ENCODE results near the gene IL12RB1. TPM values are rescaled to one million over a fixed set of nuclear protein-coding genes. Genes with fewer than 3 reads are reported as not detected.

Gene IL12RB1
- total and polyA plus RNA-seq, 4 experiments from 2014 or later = 35.0 to 55.1 (median 40.7) TPM

DNA sequence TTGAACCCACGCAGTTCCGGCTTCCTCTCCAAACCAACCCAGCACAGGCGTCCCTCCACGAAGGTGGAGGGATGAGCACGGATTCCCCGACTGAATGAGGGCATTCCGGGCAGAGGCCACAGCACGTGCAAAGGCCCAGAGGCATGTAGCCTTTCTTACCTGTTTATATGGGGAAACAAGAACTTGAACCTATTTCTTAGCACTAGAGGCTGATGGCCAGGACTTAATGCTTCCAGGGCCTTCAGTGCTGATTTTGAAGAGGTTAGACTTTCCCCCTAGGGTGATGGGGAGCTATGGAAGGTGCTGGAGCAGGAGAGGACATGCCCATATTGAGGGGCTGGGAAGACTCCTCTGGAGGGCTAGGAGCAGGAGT, 12.9 kb upstream of the IL12RB1 start:
- ChIA-PET CTCF (ENCODE audit: partially characterized antibody) (interaction anchor here (1.1 to 2.5 kb wide), 4 partner anchors 10 to 19 kb away, joined by 3 to 9 read pairs (median 4); partner anchors contain the start of gene IL12RB1), POLR2A (ENCODE audit: partially characterized antibody) (interaction anchor here (2.5 to 3.9 kb wide), 4 partner anchors 10 to 181 kb away, joined by 17 to 54 read pairs (median 29); partner anchors contain the start of genes IL12RB1 and JUND)
- Histone ChIP-seq H3K36me3 (ENCODE audit: insufficient read depth, low read length) (no peaks in the 10 kb centered on the region), H3K9me3 (ENCODE audit: control insufficient read depth in 1 of 2, low read length in 2 of 2) (no peaks in the 10 kb centered on the region), H3K27me3 (ENCODE audit: insufficient read depth, low read length) (no peaks in the 10 kb centered on the region), H3K27ac (ENCODE audit: low read depth, low read length) (peak overlapping the region; percentile 22), H3K4me3 (ENCODE audit: low read length in 2 of 2) (peak overlapping the region in 1 of 2 donors; percentile 70), H3K4me1 (ENCODE audit: insufficient read depth, low read length) (peaks cover 37% of the 10 kb centered on the region)
- no peaks in the 10 kb centered on the region for H3K9me3 Mint-ChIP-seq
- DNase-seq = no peak
- H3K27ac Mint-ChIP-seq = peak overlapping the region in 6 of 7 donors; percentile 74 to 93 (median 88)
- peaks cover 0 to 4% of the 10 kb centered on the region in 2 donors for H3K36me3 Mint-ChIP-seq
- peaks cover 20 to 44% (median 36%) of the 10 kb centered on the region in 4 donors for H3K4me1 Mint-ChIP-seq
- intact Hi-C loops (cut with micrococcal nuclease) = loop anchor here (1.0 to 10.0 kb wide), 3 partner anchors 8 to 315 kb away; partner anchors contain the start of gene SSBP4
- H3K27me3 Mint-ChIP-seq = no peaks in the 10 kb centered on the region
- H3K4me3 Mint-ChIP-seq = peak overlapping the region in 7 of 8 donors; percentile 87 to 95 (median 89)

DNA sequence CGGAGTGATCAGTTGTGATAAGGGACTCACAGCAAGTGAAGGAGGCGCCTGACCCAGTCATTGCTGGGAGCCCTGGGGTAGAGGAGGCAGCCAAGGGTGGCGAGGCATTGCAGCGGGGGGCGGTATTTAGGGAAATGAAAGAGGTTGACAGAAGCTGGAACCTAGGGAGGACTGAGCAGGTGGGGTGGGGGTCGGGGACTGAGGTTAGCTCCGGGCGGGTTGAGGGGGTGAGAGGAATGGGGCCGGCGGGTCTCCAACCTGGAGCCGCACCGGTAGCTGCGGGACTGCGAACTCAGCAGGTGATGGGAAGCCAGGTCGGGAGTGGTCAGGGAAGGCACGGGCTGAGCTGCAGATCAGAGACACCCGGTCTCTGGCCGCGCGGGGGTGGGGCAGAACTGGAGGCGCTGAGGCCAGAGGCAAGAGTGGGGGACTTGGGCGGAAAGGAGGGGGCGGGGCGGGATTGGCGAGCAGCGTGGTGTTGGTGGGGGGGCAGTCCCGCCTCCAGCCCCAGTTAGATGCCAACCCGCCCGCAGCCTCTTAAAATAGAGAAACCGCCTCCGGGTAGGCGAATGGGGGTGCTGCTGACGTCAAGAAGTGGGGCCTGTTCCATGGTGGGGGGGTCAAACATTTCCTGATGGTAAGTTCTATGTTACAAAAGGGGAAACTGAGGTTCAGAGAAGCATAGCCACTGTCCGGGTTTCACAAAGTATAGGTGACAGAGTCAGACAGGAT, 12.3 kb upstream of the IL12RB1 start:
- ChIA-PET CTCF (ENCODE audit: partially characterized antibody) (interaction anchor here (0.6 to 2.5 kb wide), 6 partner anchors 10 to 153 kb away, joined by 3 to 9 read pairs (median 4); partner anchors contain the start of gene IL12RB1), POLR2A (ENCODE audit: partially characterized antibody) (interaction anchor here (2.5 to 3.9 kb wide), 4 partner anchors 10 to 182 kb away, joined by 17 to 54 read pairs (median 29); partner anchors contain the start of genes IL12RB1 and JUND)
- peak in 3 of 5 donors; percentile 35 to 51 (median 40) for DNase-seq
- peaks cover 31% of the 10 kb centered on the region for H3K4me1 ChIP-seq (ENCODE audit: insufficient read depth, low read length)
- H3K4me3 Mint-ChIP-seq = peak overlapping the region; percentile 87 to 95 (median 89)
- peak overlapping the region; percentile 23 to 70 for H3K4me3 ChIP-seq (ENCODE audit: low read length in 2 of 2)
- H3K36me3 Mint-ChIP-seq = peaks cover 0 to 4% of the 10 kb centered on the region in 2 donors
- intact Hi-C loops (cut with micrococcal nuclease) = loop anchor here (1.0 to 10.0 kb wide), 3 partner anchors 8 to 316 kb away; partner anchors contain the start of gene SSBP4
- no peaks in the 10 kb centered on the region for H3K27me3 Mint-ChIP-seq
- H3K27me3 ChIP-seq (ENCODE audit: insufficient read depth, low read length) = no peaks in the 10 kb centered on the region
- H3K9me3 Mint-ChIP-seq = no peaks in the 10 kb centered on the region
- H3K36me3 ChIP-seq (ENCODE audit: insufficient read depth, low read length) = no peaks in the 10 kb centered on the region
- H3K9me3 ChIP-seq (ENCODE audit: control insufficient read depth in 1 of 2, low read length in 2 of 2) = no peaks in the 10 kb centered on the region
- H3K27ac ChIP-seq (ENCODE audit: low read depth, low read length) = peak overlapping the region; percentile 22
- peaks cover 17 to 40% (median 33%) of the 10 kb centered on the region in 4 donors for H3K4me1 Mint-ChIP-seq
- peak overlapping the region; percentile 24 to 93 (median 86) for H3K27ac Mint-ChIP-seq

DNA sequence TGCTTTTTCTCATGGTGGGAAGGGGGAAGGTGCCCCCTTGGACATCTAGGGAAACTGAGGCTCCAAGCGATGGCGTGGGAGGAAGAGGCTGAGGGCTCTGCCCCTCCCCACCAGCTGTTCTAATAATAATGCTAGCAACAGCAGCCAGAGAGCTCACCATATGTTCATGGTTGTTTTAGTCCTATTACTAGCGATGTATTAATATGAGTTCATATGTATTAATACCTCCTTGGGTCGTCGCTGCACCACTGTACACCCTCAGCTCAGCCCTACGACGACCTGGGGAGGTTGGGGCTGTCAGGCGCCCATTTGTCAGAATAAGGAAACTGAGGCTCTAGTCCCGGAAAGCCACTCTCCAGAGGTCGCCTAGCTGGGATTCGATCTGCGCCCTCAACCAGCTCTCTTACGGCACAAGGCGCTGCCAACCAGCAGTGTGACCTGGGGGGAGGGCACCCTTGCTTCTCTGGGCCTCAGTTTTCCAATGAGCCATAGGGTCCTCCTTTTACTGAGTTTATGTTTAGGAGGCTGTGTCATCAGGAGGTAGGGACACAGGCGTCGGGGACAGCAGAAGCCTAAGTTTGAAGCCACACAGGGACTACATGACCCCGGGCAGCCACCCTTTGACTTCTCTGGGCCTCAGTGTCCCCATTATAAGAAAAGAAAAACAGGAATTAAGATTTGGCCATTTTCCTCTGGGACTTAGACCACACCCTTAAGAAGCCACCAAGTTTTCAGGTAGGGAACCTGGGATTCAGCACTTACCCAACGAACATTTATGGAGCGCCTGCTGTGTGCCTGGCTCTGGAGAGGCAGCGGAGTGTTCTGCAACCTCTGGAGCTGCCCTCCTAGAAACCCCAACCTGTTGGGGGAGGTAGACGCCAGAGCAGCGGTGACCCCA, 11.5 kb upstream of the IL12RB1 start:
- peak overlapping the region; percentile 87 to 95 (median 89) for H3K4me3 Mint-ChIP-seq
- peaks cover 0 to 4% of the 10 kb centered on the region in 2 donors for H3K36me3 Mint-ChIP-seq
- Histone ChIP-seq H3K4me3 (ENCODE audit: low read length in 2 of 2) (peak overlapping the region; percentile 38 to 70), H3K27ac (ENCODE audit: low read depth, low read length) (peak overlapping the region; percentile 68), H3K36me3 (ENCODE audit: insufficient read depth, low read length) (no peaks in the 10 kb centered on the region), H3K4me1 (ENCODE audit: insufficient read depth, low read length) (peaks cover 29% of the 10 kb centered on the region), H3K9me3 (ENCODE audit: control insufficient read depth in 1 of 2, low read length in 2 of 2) (no peaks in the 10 kb centered on the region), H3K27me3 (ENCODE audit: insufficient read depth, low read length) (no peaks in the 10 kb centered on the region)
- CTCF ChIA-PET (ENCODE audit: partially characterized antibody) = interaction anchor here (0.6 to 2.5 kb wide), 9 partner anchors 8 to 152 kb away, joined by 3 to 11 read pairs (median 4); partner anchors contain the start of gene IL12RB1
- DNase-seq = no peak
- no peaks in the 10 kb centered on the region for H3K9me3 Mint-ChIP-seq
- intact Hi-C loops (cut with micrococcal nuclease) = loop anchor here (2.0 to 10.0 kb wide), 2 partner anchors 15 to 317 kb away; partner anchors contain the start of gene SSBP4
- no peaks in the 10 kb centered on the region for H3K27me3 Mint-ChIP-seq
- peaks cover 17 to 42% (median 32%) of the 10 kb centered on the region in 4 donors for H3K4me1 Mint-ChIP-seq
- H3K27ac Mint-ChIP-seq = peak overlapping the region; percentile 58 to 93 (median 89)
- POLR2A ChIA-PET (ENCODE audit: partially characterized antibody) = interaction anchor here (0.7 to 3.9 kb wide), 7 partner anchors 9 to 183 kb away, joined by 3 to 54 read pairs (median 17); partner anchors contain the start of genes IL12RB1, JUND and PIK3R2

DNA sequence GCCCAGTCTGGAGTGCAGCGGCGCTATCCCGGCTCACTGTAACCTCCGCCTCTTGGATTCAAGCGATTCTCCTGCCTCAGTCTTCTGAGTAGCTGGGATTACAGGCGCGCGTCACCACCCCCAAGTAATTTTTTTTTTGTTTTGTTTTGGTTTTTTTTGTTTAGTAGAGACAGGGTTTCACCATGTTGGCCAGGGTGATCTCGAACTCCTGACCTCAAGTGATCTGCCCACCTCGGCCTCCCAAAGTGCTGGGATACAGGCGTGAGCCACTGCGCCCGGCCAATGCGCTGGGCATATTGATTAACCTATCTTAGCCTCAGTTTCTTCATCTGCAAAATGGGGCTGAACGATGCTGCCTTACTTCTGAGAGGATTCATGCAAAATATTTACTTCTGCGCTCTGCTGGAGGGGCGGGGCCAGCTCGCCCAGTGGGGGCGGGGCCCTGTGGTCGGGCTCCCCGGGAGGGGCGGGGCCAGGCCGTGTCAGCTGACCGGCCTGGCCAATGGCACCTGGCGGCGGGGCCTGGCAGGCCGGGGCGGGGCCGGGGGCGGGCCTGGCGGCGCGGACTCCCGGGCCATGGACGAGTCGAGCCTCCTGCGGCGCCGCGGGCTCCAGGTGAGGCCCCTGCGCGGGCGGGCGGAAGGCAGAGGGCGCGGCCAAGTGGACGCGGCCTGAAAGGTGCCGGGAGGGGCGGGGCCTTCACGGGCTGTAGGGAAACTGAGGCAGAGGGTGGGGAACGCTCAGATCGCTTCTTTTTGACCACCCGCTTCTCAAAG, 10.7 kb upstream of the IL12RB1 start, which contains the start of gene MAST3:
Gene MAST3, plus strand, starts transcription at position 562 of the 776 bp plus-strand sequence. Its CDS starts 15 bp downstream, at position 577.
- Mint-ChIP-seq H3K36me3 (peaks cover 0 to 4% of the 10 kb centered on the region in 2 donors), H3K9me3 (no peaks in the 10 kb centered on the region), H3K4me3 (peak within 1 kb of the TSS; percentile 87 to 95 (median 89)), H3K27ac (peak within 1 kb of the TSS; percentile 85 to 93 (median 89)), H3K27me3 (no peaks in the 10 kb centered on the region), H3K4me1 (peaks cover 22 to 50% (median 38%) of the 10 kb centered on the region in 4 donors)
- Histone ChIP-seq H3K36me3 (ENCODE audit: insufficient read depth, low read length) (no peaks in the 10 kb centered on the region), H3K27ac (ENCODE audit: low read depth, low read length) (peak within 1 kb of the TSS; percentile 68), H3K4me3 (ENCODE audit: low read length in 2 of 2) (peak within 1 kb of the TSS; percentile 38 to 70), H3K27me3 (ENCODE audit: insufficient read depth, low read length) (no peaks in the 10 kb centered on the region), H3K4me1 (ENCODE audit: insufficient read depth, low read length) (peaks cover 36% of the 10 kb centered on the region), H3K9me3 (ENCODE audit: control insufficient read depth in 1 of 2, low read length in 2 of 2) (no peaks in the 10 kb centered on the region)
- ChIA-PET POLR2A (ENCODE audit: partially characterized antibody) (interaction anchor here (0.6 to 3.9 kb wide), 9 partner anchors 9 to 231 kb away, joined by 3 to 54 read pairs (median 7); partner anchors contain the start of genes IL12RB1, JUND and PIK3R2), CTCF (ENCODE audit: partially characterized antibody) (interaction anchor here (0.6 to 2.5 kb wide), 6 partner anchors 9 to 58 kb away, joined by 3 to 11 read pairs (median 6); partner anchors contain the start of gene IL12RB1)
- intact Hi-C loops (cut with micrococcal nuclease) = loop anchor here (10.0 kb wide), 1 partner anchor 317 kb away; the partner anchor contains the start of gene SSBP4
- DNase-seq = peak; percentile 87 to 93 (median 93)

DNA sequence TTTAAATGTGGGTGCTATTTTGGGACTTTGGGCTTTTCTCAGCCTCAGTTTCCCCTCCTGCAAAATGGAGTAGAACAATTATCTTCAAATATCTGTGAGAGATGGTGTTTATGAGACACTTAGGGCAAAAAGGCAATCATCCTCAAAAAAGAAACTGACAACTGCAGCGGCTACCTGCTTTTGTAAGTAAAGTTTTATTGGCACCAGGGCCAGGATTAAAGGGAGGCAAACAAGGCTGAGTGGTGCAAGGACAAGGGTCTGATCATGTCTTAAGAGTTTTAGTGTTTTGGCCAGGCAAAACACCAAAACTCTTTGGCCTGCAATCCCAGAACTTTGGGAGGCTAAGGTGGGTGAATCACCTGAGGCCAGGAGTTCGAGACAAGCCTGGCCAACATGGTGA, 9.5 kb upstream of the IL12RB1 start:
- DNase-seq = no peak
- H3K4me1 ChIP-seq (ENCODE audit: insufficient read depth, low read length) = peaks cover 46% of the 10 kb centered on the region
- intact Hi-C loops (cut with micrococcal nuclease) = loop anchor here (10.0 kb wide), 1 partner anchor 319 kb away; the partner anchor contains the start of gene SSBP4
- Mint-ChIP-seq H3K9me3 (no peaks in the 10 kb centered on the region), H3K36me3 (peaks cover 0 to 2% of the 10 kb centered on the region in 2 donors), H3K27me3 (no peaks in the 10 kb centered on the region), H3K27ac (peak overlapping the region in 2 of 7 donors; percentile 33 to 42), H3K4me1 (peaks cover 24 to 53% (median 40%) of the 10 kb centered on the region in 4 donors), H3K4me3 (no peak overlapping the region)
- POLR2A ChIA-PET (ENCODE audit: partially characterized antibody) = interaction anchor here (0.6 kb wide), 1 partner anchor 417 kb away, joined by 3 read pairs; no protein-coding TSS in a partner anchor
- no peak overlapping the region for H3K27ac ChIP-seq (ENCODE audit: low read depth, low read length)
- no peak overlapping the region for H3K4me3 ChIP-seq (ENCODE audit: low read length in 2 of 2)
- no peaks in the 10 kb centered on the region for H3K27me3 ChIP-seq (ENCODE audit: insufficient read depth, low read length)
- no peaks in the 10 kb centered on the region for H3K9me3 ChIP-seq (ENCODE audit: control insufficient read depth in 1 of 2, low read length in 2 of 2)
- CTCF ChIA-PET (ENCODE audit: partially characterized antibody) = interaction anchor here (0.7 kb wide), 1 partner anchor 243 kb away, joined by 3 read pairs; no protein-coding TSS in a partner anchor
- H3K36me3 ChIP-seq (ENCODE audit: insufficient read depth, low read length) = no peaks in the 10 kb centered on the region
